WTC11 (cell line): Measurements from ENCODE around the gene SMCO2.

ENCODE experiments used
- ESRRA ChIP-seq: sonication (generic); formaldehyde crosslinking; IDR thresholded peaks from 2 replicates; pipeline ENCODE4 v1.8.1; 2022; ENCODE audit warnings: mild to moderate bottlenecking, missing genetic modification reagents, borderline replicate concordance
- ETV6 ChIP-seq: sonication (generic); formaldehyde crosslinking; IDR thresholded peaks from 2 replicates; pipeline ENCODE4 v1.8.1; 2022; ENCODE audit warnings: mild to moderate bottlenecking, missing genetic modification reagents
- MXD4 ChIP-seq: fragments of 250-450 bp; sonication (Bioruptor Pico); IDR thresholded peaks from 2 replicates; pipeline ENCODE4 v1.8.0; 2021; ENCODE audit warnings: mild to moderate bottlenecking, moderate library complexity, borderline replicate concordance
- NR2C2 ChIP-seq: sonication (generic); formaldehyde crosslinking; IDR thresholded peaks from 2 replicates; pipeline ENCODE4 v1.8.0; 2022; ENCODE audit warnings: mild to moderate bottlenecking, missing genetic modification reagents
- NR3C1 ChIP-seq: sonication (generic); formaldehyde crosslinking; conservative IDR thresholded peaks from 2 replicates; pipeline ENCODE4 v1.8.1; 2023; ENCODE audit warnings: low read depth, mild to moderate bottlenecking, missing genetic modification reagents
- SMAD3 ChIP-seq: sonication (generic); formaldehyde crosslinking; IDR thresholded peaks from 2 replicates; pipeline ENCODE4 v1.8.0; 2022; ENCODE audit warnings: missing genetic modification reagents, mild to moderate bottlenecking, borderline replicate concordance
- ZNF219 ChIP-seq: sonication (generic); formaldehyde crosslinking; IDR thresholded peaks from 2 replicates; pipeline ENCODE4 v1.8.0; 2023; ENCODE audit warnings: missing genetic modification reagents, mild to moderate bottlenecking, borderline replicate concordance
- ZNF263 ChIP-seq: sonication (generic); formaldehyde crosslinking; IDR thresholded peaks from 2 replicates; pipeline ENCODE4 v1.8.1; 2022; ENCODE audit warnings: low read depth, mild to moderate bottlenecking, moderate library complexity, missing genetic modification reagents
- TF ChIP-seq, protein P1 (sequence below): sonication (generic); formaldehyde crosslinking; IDR thresholded peaks from 2 replicates; pipeline ENCODE4 v1.8.1; 2022; ENCODE audit warnings: low read depth, missing genetic modification reagents, borderline replicate concordance
- TF ChIP-seq, protein P2 (sequence below): sonication (generic); formaldehyde crosslinking; IDR thresholded peaks from 2 replicates; pipeline ENCODE4 v1.8.1; 2023; ENCODE audit warnings: mild to moderate bottlenecking, missing genetic modification reagents
- TF ChIP-seq, protein P3 (sequence below): sonication (generic); formaldehyde crosslinking; IDR thresholded peaks from 2 replicates; pipeline ENCODE4 v1.8.0; 2022; ENCODE audit warnings: mild to moderate bottlenecking, missing genetic modification reagents
- TF ChIP-seq, protein P4 (sequence below): fragments of 200-600 bp; IDR thresholded peaks from 2 replicates; pipeline ENCODE4 v1.8.0; 2022; ENCODE audit warnings: antibody characterized with exemption
- TF ChIP-seq, protein P5 (sequence below): sonication (generic); formaldehyde crosslinking; IDR thresholded peaks from 2 replicates; pipeline ENCODE4 v1.8.1; 2022; ENCODE audit warnings: low read depth, mild to moderate bottlenecking, moderate library complexity, missing genetic modification reagents, borderline replicate concordance

DNA sequence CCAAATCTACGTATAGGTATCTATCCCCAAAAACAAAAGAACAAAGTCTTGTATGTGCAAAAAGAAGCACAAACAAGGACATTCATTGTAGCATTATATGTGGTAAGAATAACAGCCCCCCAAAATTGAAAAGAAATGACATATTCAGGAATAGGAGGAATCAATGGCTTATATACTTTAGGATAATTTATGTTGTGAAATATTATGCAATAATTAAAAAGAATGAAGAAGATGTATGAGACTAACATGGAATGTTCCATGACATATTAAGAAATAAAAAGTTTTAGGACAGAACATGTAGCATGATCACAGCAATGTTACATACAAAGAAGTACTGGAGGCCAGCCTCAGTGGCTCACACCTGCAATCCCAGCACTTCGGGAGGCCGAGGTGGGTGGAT, 9.1 kb downstream of the SMCO2 start:
- TF ChIP-seq, protein P1, sequence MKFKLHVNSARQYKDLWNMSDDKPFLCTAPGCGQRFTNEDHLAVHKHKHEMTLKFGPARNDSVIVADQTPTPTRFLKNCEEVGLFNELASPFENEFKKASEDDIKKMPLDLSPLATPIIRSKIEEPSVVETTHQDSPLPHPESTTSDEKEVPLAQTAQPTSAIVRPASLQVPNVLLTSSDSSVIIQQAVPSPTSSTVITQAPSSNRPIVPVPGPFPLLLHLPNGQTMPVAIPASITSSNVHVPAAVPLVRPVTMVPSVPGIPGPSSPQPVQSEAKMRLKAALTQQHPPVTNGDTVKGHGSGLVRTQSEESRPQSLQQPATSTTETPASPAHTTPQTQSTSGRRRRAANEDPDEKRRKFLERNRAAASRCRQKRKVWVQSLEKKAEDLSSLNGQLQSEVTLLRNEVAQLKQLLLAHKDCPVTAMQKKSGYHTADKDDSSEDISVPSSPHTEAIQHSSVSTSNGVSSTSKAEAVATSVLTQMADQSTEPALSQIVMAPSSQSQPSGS (CRISPR knock-in tag), result no peak
- no peak for TF ChIP-seq SMAD3 (CRISPR knock-in tag)
- TF ChIP-seq, protein P2, sequence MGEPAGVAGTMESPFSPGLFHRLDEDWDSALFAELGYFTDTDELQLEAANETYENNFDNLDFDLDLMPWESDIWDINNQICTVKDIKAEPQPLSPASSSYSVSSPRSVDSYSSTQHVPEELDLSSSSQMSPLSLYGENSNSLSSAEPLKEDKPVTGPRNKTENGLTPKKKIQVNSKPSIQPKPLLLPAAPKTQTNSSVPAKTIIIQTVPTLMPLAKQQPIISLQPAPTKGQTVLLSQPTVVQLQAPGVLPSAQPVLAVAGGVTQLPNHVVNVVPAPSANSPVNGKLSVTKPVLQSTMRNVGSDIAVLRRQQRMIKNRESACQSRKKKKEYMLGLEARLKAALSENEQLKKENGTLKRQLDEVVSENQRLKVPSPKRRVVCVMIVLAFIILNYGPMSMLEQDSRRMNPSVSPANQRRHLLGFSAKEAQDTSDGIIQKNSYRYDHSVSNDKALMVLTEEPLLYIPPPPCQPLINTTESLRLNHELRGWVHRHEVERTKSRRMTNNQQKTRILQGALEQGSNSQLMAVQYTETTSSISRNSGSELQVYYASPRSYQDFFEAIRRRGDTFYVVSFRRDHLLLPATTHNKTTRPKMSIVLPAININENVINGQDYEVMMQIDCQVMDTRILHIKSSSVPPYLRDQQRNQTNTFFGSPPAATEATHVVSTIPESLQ (CRISPR knock-in tag), result no peak
- TF ChIP-seq, protein P3, sequence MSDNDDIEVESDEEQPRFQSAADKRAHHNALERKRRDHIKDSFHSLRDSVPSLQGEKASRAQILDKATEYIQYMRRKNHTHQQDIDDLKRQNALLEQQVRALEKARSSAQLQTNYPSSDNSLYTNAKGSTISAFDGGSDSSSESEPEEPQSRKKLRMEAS, result no peak
- TF ChIP-seq ZNF263, result no peak
- TF ChIP-seq, protein P4, sequence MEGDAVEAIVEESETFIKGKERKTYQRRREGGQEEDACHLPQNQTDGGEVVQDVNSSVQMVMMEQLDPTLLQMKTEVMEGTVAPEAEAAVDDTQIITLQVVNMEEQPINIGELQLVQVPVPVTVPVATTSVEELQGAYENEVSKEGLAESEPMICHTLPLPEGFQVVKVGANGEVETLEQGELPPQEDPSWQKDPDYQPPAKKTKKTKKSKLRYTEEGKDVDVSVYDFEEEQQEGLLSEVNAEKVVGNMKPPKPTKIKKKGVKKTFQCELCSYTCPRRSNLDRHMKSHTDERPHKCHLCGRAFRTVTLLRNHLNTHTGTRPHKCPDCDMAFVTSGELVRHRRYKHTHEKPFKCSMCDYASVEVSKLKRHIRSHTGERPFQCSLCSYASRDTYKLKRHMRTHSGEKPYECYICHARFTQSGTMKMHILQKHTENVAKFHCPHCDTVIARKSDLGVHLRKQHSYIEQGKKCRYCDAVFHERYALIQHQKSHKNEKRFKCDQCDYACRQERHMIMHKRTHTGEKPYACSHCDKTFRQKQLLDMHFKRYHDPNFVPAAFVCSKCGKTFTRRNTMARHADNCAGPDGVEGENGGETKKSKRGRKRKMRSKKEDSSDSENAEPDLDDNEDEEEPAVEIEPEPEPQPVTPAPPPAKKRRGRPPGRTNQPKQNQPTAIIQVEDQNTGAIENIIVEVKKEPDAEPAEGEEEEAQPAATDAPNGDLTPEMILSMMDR, result no peak
- TF ChIP-seq NR2C2 (CRISPR knock-in tag), result no peak
- no peak for TF ChIP-seq ETV6
- TF ChIP-seq ZNF219 (CRISPR knock-in tag), result no peak
- no peak for TF ChIP-seq MXD4
- TF ChIP-seq ESRRA (CRISPR knock-in tag), result no peak
- TF ChIP-seq, protein P5, sequence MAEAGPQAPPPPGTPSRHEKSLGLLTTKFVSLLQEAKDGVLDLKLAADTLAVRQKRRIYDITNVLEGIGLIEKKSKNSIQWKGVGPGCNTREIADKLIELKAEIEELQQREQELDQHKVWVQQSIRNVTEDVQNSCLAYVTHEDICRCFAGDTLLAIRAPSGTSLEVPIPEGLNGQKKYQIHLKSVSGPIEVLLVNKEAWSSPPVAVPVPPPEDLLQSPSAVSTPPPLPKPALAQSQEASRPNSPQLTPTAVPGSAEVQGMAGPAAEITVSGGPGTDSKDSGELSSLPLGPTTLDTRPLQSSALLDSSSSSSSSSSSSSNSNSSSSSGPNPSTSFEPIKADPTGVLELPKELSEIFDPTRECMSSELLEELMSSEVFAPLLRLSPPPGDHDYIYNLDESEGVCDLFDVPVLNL (CRISPR knock-in tag), result no peak
- TF ChIP-seq NR3C1 (CRISPR knock-in tag), result no peak
